Ovary (tissue), 9 donors: Measurements from ENCODE around the gene SLC11A1. TPM values are rescaled to one million over a fixed set of nuclear protein-coding genes. Genes with fewer than 3 reads are reported as not detected.

Experiments used
- DNase-seq, 5 donors: peaks; one replicate each; pipeline ENCODE4 v3.0.0-alpha.2; 2019 to 2020
- H3K27ac ChIP-seq, 2 donors: fragments of 200-600 bp; one replicate each; pipeline versions ENCODE4 v1.5.1 to v1.8.0; 2019 to 2022
- H3K27me3 ChIP-seq: fragments of 200-600 bp; one replicate; pipeline ENCODE4 v1.8.0; 2022
- H3K36me3 ChIP-seq: fragments of 200-600 bp; sonication (generic); one replicate; pipeline ENCODE4 v1.5.1; 2019
- H3K4me1 ChIP-seq: one replicate; pipeline ENCODE4 v1.8.1; 2013; ENCODE audit warnings: mild to moderate bottlenecking, moderate library complexity; ENCODE audit not compliant: insufficient read depth
- H3K4me3 ChIP-seq: fragments of 200-600 bp; sonication (generic); one replicate; pipeline ENCODE4 v1.5.1; 2017
- H3K9me3 ChIP-seq, 2 donors: fragments of 200-600 bp in 1 of 2; sonication (generic) in 1 of 2; one replicate each; pipeline versions ENCODE4 v1.5.1 to v1.8.1; 2013 to 2019; ENCODE audit warnings: mild to moderate bottlenecking in 1 of 2, moderate library complexity in 1 of 2
- CTCF ChIP-seq, 3 donors: fragments of 450-650 bp in 2 of 3; fragments of 200-600 bp in 1 of 3; IDR thresholded peaks; one replicate each; pipeline versions ENCODE4 v1.5.1 to v1.8.0; 2016 to 2022; ENCODE audit warnings: antibody characterized with exemption in 3 of 3, mild to moderate bottlenecking in 1 of 3
- EP300 ChIP-seq: sonication (generic); formaldehyde crosslinking; IDR thresholded peaks from one replicate; pipeline ENCODE4 v1.6.1; 2017; ENCODE audit warnings: antibody characterized with exemption
- POLR2A ChIP-seq: fragments of 450-650 bp; IDR thresholded peaks from one replicate; pipeline ENCODE4 v1.6.1; 2017; ENCODE audit warnings: antibody characterized with exemption, mild to moderate bottlenecking, moderate library complexity
- WGBS, 3 donors: extraction: QIAGEN DNeasy Blood & Tissue Kit in 1 of 3; methylation state at CpG; one replicate each; pipeline versions ENCODE4 v1.1.5 to v1.1.7; 2013 to 2017; 5-methylcytosine and 5-hydroxymethylcytosine counted together
- intact Hi-C, 4 donors: fragments of 100-400 bp; cut with DNase I; formaldehyde crosslinking; loops; one replicate each; pipeline versions ENCODE4 v1.11.0 to v1.15.1; 2022 to 2023
- polyA plus RNA-seq, 2 donors: library from polyadenylated mRNA; stranded (reverse); fragments of 200-250 nt in 1 of 2; fragments of 350-450 nt in 1 of 2; fragmentation: Illumina TruSeq in 1 of 2; extraction: RNeasy Lipid Tissue Mini Kit (QIAGEN cat#74804) in 1 of 2; gene quantifications; one replicate each; pipeline ENCODE4 v1.2.3, GENCODE V29; 2013 to 2014
- total RNA-seq, 7 donors: library from RNA; depleted of rRNA in 2 of 7; stranded (reverse); fragments of >200 nt in 2 of 7; fragmentation: NEBNext Ultra II Directional in 3 of 7; extraction: Animal tissue kit (Norgen Biotek cat#: 25700) in 3 of 7; gene quantifications; one replicate each; pipeline versions ENCODE4 v1.1.0 to v1.2.4, GENCODE V29; 2016 to 2023
- donor health status: DM: no; HTN: no; CAD: no; lungs with moderate emphysema.
- donor health status: DM: no; HTN: no; CAD: no.
- donor health status: Bipolar disorder and iron deficiency.
- donor health status: DM: yes; HTN: yes; CAD: no.
- donor health status: DM: no; HTN: no; CAD: no.
- donor health status: DM: yes; HTN: yes; CAD: no.

The SLC11A1 gene
- total and polyA plus RNA-seq, 9 donors = 0.83 to 28.9 (median 5.4) TPM

GRCh38 chr2:218406209-218406948 is 24.3 kb downstream of the SLC11A1 start:
- peak overlapping the region; percentile 64 to 95 for H3K27ac ChIP-seq
- peak; percentile 97 to 99 (median 98) for DNase-seq
- H3K36me3 ChIP-seq = no peaks in the 10 kb centered on the region
- intact Hi-C loops = loop anchor here in 3 of 4 donors (2.0 to 10.0 kb wide), 4 partner anchors 58 to 248 kb away; partner anchors contain the start of genes BCS1L (in 1 of the 3), CNOT9 (in 1 of the 3), USP37 (in 1 of the 3) and ZNF142 (in 1 of the 3)
- peak overlapping the region; percentile 45 for H3K4me3 ChIP-seq
- no peak for TF ChIP-seq EP300
- TF ChIP-seq CTCF (IDR thresholded peaks at IDR 0.05) = peak; percentile 86 to 91 (median 88)
- 0 to 1% (median 1%) methylated on average over 27 to 56 of the region's 56 CpGs for WGBS, 3 donors
- peaks cover 5% of the 10 kb centered on the region for H3K4me1 ChIP-seq
- H3K27me3 ChIP-seq = no peaks in the 10 kb centered on the region
- no peaks in the 10 kb centered on the region for H3K9me3 ChIP-seq

DNA sequence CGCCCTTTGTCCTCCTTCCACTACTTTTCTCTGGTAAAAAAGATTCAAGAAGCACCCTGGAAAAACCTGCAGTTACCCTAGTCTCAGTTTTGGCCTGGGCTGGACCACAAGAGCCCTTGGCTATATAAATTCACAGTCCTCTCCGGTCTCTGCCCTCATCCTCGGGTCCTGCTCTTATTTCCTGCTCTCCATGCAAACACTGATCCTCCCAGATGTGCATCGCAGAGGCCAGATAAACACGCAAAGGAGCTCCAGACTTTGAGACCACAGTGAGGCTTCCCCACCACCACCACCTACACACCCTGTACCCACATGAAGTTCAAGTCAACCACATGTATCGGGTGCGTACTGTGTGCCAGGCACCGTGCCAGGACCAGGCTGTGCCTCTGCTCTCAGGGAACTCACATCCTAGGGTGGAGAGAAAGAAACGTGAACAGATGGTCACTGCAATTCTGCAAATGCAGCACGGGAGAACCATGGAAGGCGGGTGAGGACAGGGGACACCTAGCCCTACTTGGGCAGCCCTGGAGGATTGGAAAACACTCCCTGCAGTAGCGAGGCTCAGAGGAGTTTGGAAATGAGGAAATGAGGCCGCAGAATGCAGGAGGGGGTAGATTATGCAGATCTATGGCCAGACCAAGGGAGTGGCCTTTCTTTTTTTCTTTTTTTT is 25.0 kb downstream of the SLC11A1 start:
- DNase-seq = peak; percentile 69 to 84 (median 78)
- intact Hi-C loops = loop anchor here in 3 of 4 donors (2.0 to 10.0 kb wide), 4 partner anchors 58 to 248 kb away; partner anchors contain the start of genes BCS1L (in 1 of the 3), CNOT9 (in 1 of the 3), USP37 (in 1 of the 3) and ZNF142 (in 1 of the 3)
- no peaks in the 10 kb centered on the region for H3K27me3 ChIP-seq
- peak overlapping the region; percentile 45 for H3K4me3 ChIP-seq
- TF ChIP-seq CTCF (IDR thresholded peaks at IDR 0.05) (no peak), POLR2A (no peak), EP300 (no peak)
- WGBS, 3 donors = 4 to 6% (median 5%) methylated on average over 13 of the region's 13 CpGs
- H3K4me1 ChIP-seq = peaks cover 3% of the 10 kb centered on the region
- no peaks in the 10 kb centered on the region for H3K9me3 ChIP-seq
- H3K36me3 ChIP-seq = no peaks in the 10 kb centered on the region
- H3K27ac ChIP-seq = peak overlapping the region; percentile 64 to 95

DNA sequence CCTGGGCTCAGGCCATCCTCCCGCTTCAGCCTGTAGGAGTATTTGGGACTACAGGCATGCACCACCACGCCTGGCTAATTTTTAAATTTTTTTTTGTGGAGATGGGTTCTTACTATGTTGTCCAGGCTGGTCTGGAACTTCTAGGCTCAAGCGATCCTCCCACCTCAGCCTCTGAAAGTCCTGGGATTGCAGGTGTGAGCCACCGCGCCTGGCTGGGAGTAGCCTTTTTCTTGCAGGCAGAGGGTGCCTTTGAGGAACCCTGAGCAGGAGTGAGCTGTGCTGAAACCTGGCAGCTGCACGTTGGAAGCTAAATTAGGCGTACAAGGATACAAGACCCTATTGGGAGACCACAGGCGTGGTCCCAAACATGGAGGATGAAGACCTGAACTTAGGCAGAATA is 25.6 kb downstream of the SLC11A1 start:
- no peak for DNase-seq
- no peak for TF ChIP-seq CTCF (IDR thresholded peaks at IDR 0.05)
- TF ChIP-seq EP300 = no peak
- TF ChIP-seq POLR2A = no peak
- Histone ChIP-seq H3K9me3 (no peaks in the 10 kb centered on the region), H3K27me3 (no peaks in the 10 kb centered on the region), H3K27ac (no peak overlapping the region), H3K4me3 (no peak overlapping the region), H3K4me1 (peaks cover 3% of the 10 kb centered on the region), H3K36me3 (no peaks in the 10 kb centered on the region)
- WGBS, 3 donors = 65 to 76% (median 69%) methylated on average over 8 of the region's 8 CpGs
- intact Hi-C loops = loop anchor here in 3 of 4 donors (2.0 to 10.0 kb wide), 4 partner anchors 57 to 247 kb away; partner anchors contain the start of genes BCS1L (in 1 of the 3), CNOT9 (in 1 of the 3), USP37 (in 1 of the 3) and ZNF142 (in 1 of the 3)

DNA sequence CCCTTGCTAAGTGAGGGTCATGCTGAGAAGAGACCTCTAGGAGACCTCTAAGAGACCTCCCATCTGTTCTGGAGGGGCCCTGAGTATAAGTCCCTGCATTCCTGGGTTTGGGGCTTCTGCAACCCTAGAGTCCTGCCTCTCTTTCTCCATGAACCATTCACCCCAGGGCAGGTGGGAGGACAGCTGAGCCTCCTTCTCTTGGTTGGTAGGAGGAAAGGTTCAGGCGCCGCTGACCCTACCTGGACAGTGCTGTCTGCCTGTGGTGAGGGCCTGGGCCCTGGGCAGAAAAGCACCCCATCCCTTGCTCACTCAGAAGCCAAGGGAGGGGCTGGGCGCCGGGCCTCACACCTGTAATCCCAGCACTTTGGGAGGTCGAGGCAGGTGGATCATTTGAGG is 36.2 kb downstream of the SLC11A1 start:
- intact Hi-C loops = no loop called here
- Histone ChIP-seq H3K9me3 (no peaks in the 10 kb centered on the region), H3K36me3 (no peaks in the 10 kb centered on the region), H3K4me1 (no peaks in the 10 kb centered on the region), H3K27me3 (no peaks in the 10 kb centered on the region), H3K4me3 (no peak overlapping the region), H3K27ac (no peak overlapping the region)
- DNase-seq = no peak
- WGBS, 3 donors = 86 to 89% (median 89%) methylated on average over 5 of the region's 5 CpGs
- no peak for TF ChIP-seq EP300
- no peak for TF ChIP-seq CTCF (IDR thresholded peaks at IDR 0.05)
- TF ChIP-seq POLR2A = no peak
